ENCODE results near the gene KCNJ12. TPM values are rescaled to one million over a fixed set of nuclear protein-coding genes. Genes with fewer than 3 reads are reported as not detected.
"Not testable (repeated sequence)": the region's sequence is repeated elsewhere in the genome, so short reads cannot be mapped to it uniquely, and the experiment has no call there.

KCNJ12 gene
- total RNA-seq, 3 donors from 2014 or later = 0.05 TPM; not detected in 2

DNA sequence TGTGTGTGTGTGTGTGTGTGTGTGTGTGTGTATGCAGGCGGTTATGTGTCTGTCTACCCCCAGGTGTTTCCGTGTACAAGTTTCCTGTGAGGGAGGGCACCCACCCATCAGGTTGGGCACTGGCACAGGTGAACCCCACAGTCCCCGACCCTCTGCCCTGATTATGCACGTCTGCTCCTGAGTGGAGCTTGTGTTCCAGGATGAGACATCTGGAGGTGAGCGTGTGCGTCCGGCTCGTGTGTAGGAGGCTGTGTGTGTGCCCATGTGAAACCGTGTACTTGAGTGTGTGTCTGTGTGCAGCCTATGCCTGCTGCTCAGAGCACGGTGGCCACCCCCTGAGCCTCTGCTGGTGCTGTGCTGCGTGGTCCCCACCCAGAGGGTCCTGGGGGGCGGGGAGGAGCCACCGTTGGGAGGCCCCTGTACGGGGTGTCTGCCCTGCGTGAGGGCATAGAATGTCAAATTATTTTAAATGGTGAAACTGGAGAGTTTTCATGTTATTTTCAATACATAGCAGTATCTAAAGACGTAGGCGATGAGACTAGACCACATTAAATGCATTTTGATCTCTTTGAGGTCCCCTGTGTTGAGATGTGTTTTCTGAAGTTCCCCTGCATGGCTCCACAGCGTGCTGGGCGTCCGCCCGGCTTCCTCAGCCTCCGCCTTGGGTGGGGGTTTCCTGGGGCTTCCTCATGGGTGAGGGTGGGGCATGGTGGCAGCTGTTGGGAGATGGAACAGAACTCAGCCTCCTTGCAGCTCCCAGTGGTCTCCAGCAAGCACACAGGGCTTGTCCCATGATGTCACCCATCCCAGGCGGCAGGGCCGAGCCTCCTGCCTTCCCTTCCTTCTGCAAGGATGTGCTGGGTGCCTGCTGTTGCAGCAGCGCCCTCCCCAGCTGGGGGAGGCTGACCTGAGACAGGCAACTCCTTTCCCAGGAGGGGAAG is 43.4 kb downstream of the KCNJ12 start:
- ATAC-seq = peak; percentile 71
- peaks cover 14% of the 10 kb centered on the region for H3K4me1 Mint-ChIP-seq (ENCODE audit: low read depth)
- DNase-seq = peak; percentile 35
- H3K36me3 Mint-ChIP-seq (ENCODE audit: insufficient read depth) = no peaks in the 10 kb centered on the region
- H3K9me3 Mint-ChIP-seq = no peaks in the 10 kb centered on the region
- peak overlapping the region; percentile 69 for H3K4me3 Mint-ChIP-seq
- no peaks in the 10 kb centered on the region for H3K27me3 Mint-ChIP-seq (ENCODE audit: low read depth)

DNA sequence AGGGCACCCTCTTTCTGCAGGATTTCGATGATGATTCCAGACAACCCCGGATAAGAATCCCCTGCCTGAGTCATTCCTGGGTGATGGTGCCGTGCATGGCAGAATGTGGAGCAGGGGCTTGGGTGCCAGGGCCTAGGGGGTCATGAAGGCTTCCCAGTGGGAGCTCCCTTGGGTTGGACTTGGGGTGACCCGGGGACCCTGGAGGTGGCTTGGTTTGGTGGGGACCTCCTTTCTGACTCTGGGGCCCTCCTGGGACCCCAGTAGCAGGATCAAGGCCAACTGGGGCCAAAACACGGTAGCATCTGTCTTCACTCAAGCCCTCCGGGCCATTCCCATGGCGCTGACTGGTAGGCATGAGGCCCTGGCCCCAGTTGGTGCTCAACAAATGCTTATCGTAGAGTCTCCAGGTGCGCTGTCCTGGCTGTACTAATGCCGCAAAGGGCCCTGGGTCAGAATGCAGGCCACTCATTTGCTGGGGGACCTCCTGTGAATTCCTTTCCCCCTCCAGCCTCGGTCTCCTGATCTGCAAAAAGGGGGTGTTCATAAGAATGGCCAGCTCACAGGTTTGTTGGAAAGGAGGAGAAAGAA is 44.4 kb downstream of the KCNJ12 start:
- H3K9me3 Mint-ChIP-seq; H3K36me3 Mint-ChIP-seq (ENCODE audit: insufficient read depth); H3K27me3 Mint-ChIP-seq (ENCODE audit: low read depth); ATAC-seq; H3K4me3 Mint-ChIP-seq; DNase-seq: not testable (repeated sequence)
- peaks cover 14% of the 10 kb centered on the region for H3K4me1 Mint-ChIP-seq (ENCODE audit: low read depth)

DNA sequence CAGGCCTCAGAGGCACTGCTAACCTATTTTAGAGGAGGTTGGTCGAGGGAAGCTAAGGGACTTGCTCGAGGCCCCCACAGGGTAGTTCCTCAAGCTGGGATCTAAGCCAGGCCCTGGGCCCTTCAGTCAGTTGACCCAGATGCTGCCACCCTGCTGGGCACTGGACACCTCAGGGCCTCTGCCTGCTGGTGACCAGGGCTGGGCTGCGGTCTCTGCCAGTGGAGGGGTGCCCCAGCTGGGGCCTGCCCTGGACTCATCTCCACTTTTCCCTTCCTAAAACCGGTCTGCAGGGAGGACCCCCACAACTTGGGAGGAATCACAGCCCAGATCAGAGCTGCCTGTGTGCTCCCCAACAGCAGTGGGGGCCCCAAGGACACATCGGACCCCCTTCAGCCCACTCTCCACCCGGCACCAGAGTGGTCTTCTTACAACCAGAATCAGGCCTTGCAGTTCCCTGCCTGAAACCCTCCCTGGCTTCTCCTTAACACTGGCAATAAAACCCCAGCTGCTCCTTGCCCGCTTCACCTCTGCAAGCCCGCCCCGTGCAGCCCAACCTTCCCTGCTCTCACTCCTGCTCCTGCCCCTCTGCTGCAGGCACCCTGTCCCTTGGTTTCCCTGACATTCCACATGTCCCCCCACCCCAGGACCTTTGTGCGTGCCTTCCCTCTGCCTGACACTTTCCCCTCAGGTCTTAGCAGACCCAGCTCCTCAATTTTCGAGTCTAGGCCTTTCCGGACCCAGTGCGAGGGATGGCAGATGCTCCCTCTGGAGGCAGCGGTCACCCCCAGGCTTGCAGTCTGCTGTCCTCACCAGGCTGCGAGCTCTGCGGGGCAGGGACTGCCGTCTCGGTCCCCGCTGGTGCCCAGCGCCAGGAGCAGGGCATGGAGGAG is 45.5 kb downstream of the KCNJ12 start:
- DNase-seq; ATAC-seq; H3K36me3 Mint-ChIP-seq (ENCODE audit: insufficient read depth); H3K4me3 Mint-ChIP-seq; H3K9me3 Mint-ChIP-seq; H3K27me3 Mint-ChIP-seq (ENCODE audit: low read depth): not testable (repeated sequence)
- H3K4me1 Mint-ChIP-seq (ENCODE audit: low read depth) = peaks cover 18% of the 10 kb centered on the region

DNA sequence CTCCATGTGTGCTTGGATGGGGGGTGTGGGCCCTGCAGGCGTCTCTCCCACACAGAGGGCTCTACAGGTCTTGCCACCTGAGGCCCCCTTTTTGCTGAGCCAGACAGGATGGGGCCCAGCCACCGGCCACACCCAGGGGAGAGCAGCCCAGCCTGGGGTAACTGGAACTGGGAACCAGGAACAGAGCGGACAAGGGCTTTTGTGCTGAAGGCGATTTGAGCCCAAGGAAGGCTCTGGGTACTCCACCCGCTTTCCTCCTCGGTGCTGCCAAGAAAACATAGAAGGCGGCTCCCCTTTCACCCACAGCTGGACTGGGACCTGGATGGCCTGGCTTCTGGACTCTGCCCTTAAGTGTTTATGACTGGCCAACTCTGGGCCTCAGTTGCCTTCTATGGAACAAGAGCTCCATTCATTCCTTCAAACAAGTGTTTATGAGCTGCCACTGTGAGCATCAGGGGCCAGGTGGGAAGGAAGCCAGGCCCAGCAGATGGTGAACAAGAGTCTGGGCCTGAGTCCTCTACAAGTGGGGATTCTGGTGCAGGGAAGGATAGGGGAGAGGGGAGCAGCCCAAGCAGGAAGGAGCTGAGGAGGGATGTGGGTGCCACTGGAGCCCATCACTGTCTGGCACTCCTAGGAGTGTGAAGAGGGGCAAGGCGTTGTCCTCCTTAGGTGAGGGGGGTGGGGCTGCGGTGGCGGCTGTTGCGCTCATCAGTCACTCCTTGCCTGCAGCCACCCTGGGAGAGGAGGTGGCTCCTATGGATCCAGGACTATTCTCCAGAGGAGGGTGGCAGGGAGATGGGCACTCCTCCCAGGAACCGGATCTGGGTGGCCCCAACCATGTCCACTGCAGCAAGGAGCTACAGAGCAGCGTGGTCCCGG is 46.4 kb downstream of the KCNJ12 start:
- not testable (repeated sequence) for H3K9me3 Mint-ChIP-seq; ATAC-seq; DNase-seq; H3K36me3 Mint-ChIP-seq (ENCODE audit: insufficient read depth); H3K4me3 Mint-ChIP-seq; H3K27me3 Mint-ChIP-seq (ENCODE audit: low read depth)
- peaks cover 18% of the 10 kb centered on the region for H3K4me1 Mint-ChIP-seq (ENCODE audit: low read depth)

DNA sequence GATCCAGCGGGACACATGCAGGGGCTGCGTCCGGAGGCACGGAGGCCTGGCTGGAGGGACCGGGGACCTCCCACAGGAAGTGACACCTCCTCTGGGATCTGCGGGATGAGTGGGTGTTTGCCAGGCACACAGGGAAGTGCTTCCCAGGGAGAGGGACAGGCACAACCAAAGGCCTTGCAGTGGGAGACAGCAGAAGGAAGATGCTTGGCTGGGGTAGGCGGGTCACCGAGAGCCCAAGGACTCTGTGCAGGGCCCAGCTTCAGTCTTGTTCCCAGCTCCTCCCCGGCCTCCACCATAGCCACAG is 47.0 kb downstream of the KCNJ12 start:
- H3K4me1 Mint-ChIP-seq (ENCODE audit: low read depth) = peaks cover 18% of the 10 kb centered on the region
- H3K4me3 Mint-ChIP-seq; ATAC-seq; H3K9me3 Mint-ChIP-seq; DNase-seq; H3K27me3 Mint-ChIP-seq (ENCODE audit: low read depth); H3K36me3 Mint-ChIP-seq (ENCODE audit: insufficient read depth): not testable (repeated sequence)

DNA sequence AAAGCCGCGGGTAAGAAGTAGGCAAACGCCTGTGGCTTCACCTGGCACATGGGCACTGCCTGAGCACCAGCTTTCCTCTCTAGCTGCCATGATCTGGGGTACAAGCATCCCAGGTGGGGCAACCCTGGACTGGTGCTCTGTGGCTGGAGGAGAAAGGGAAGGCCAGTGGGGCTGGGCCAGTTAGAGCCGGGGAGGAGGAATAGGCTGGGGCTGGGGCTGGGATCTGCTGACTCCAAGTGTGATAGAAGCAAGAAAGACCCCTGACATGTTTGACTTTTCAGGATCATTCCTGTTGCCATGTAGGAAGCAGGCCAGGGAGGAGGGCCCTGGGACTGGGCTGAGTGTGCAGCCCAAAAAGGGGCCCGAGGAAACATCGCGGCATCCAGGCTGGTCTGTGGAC is 48.5 kb downstream of the KCNJ12 start:
- DNase-seq; H3K36me3 Mint-ChIP-seq (ENCODE audit: insufficient read depth); H3K27me3 Mint-ChIP-seq (ENCODE audit: low read depth); H3K9me3 Mint-ChIP-seq; ATAC-seq; H3K4me3 Mint-ChIP-seq: not testable (repeated sequence)
- peaks cover 11% of the 10 kb centered on the region for H3K4me1 Mint-ChIP-seq (ENCODE audit: low read depth)

DNA sequence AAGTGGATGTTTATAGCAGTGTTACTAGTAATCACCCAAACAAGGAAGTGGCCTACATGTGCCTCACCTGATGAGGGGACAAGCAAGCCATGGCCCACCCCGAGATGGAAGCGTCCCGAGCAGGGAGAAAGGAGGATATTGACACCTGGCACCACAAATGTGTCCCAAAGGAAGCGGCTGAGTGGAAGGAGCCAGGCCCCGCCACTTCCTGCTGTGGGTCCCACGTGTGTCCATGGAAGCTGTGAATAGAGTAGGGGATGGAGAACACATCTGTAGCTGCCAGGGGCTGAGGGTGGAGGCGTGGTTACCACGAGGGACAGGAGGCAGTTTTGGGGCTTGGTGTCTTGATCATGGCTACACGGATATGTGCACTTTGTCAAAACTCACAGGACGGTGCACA is 49.2 kb downstream of the KCNJ12 start:
- ATAC-seq = no peak
- no peak overlapping the region for H3K4me3 Mint-ChIP-seq
- H3K36me3 Mint-ChIP-seq (ENCODE audit: insufficient read depth) = no peaks in the 10 kb centered on the region
- peaks cover 7% of the 10 kb centered on the region for H3K27me3 Mint-ChIP-seq (ENCODE audit: low read depth)
- no peaks in the 10 kb centered on the region for H3K9me3 Mint-ChIP-seq
- DNase-seq = no peak
- peaks cover 4% of the 10 kb centered on the region for H3K4me1 Mint-ChIP-seq (ENCODE audit: low read depth)

DNA sequence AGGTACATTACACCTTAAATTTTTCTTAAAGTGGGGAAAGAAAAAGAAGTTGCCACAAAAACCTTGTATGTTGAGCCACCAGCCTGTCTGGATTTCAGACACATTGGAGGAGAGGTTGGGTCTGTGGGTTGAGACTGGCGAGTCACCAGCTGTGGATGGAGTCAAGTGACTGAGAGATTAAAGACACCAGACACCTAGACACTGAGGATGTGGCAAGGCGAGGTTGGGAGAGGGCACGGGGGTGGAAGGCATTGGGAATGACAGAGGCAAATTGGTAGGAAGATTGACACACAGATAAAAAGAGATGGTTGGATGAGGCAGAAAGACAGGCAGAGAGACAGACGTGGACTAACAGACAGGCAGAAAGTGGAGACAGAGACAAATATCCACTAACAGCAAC is 49.6 kb downstream of the KCNJ12 start:
- H3K27me3 Mint-ChIP-seq (ENCODE audit: low read depth) = peaks cover 7% of the 10 kb centered on the region
- no peak overlapping the region for H3K4me3 Mint-ChIP-seq
- no peak for ATAC-seq
- H3K36me3 Mint-ChIP-seq (ENCODE audit: insufficient read depth) = no peaks in the 10 kb centered on the region
- no peaks in the 10 kb centered on the region for H3K9me3 Mint-ChIP-seq
- DNase-seq = no peak
- peaks cover 4% of the 10 kb centered on the region for H3K4me1 Mint-ChIP-seq (ENCODE audit: low read depth)

DNA sequence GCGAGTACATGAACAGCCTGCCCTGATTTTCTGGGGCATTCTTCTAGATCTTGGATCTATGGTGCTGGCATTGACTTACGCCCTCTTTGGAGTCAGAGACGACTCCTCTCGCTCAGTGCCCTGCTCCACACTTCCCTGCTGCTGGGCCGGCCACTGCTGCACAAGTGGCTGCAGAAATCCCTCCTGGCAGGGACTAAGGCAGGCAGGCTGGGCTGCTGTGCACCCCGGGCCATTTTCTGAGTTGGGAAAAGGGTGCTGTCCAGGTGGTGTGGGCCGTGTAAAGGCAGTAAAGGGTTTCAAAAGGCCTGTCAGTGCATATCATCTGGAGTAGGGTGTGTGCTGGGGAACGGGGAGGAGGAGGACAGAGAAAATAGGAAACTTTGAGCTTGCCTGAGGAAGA is 50.1 kb downstream of the KCNJ12 start:
- not testable (repeated sequence) for H3K27me3 Mint-ChIP-seq (ENCODE audit: low read depth); H3K4me1 Mint-ChIP-seq (ENCODE audit: low read depth); H3K9me3 Mint-ChIP-seq; H3K36me3 Mint-ChIP-seq (ENCODE audit: insufficient read depth); ATAC-seq; DNase-seq; H3K4me3 Mint-ChIP-seq

DNA sequence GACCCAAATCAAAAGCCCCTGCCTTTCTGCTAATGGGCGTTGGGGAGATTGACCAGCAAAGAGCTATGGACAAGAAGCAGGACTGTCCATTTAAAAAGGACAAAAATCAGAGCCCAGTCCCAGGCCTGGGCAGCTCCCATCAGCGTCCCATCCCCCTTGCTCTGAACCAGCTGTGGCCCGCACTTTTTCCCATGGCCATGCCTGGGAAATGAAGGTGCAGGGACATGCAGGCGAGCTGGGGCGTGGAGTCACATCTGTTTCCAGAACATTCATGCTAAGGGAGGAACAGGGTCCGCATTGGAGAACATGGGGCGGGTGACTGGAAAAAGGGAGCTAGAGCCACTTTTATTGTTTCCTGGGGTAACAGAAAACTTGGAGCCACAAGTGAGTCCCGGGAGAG is 50.7 kb downstream of the KCNJ12 start:
- H3K36me3 Mint-ChIP-seq (ENCODE audit: insufficient read depth); ATAC-seq; DNase-seq; H3K4me3 Mint-ChIP-seq; H3K4me1 Mint-ChIP-seq (ENCODE audit: low read depth); H3K9me3 Mint-ChIP-seq; H3K27me3 Mint-ChIP-seq (ENCODE audit: low read depth): not testable (repeated sequence)

DNA sequence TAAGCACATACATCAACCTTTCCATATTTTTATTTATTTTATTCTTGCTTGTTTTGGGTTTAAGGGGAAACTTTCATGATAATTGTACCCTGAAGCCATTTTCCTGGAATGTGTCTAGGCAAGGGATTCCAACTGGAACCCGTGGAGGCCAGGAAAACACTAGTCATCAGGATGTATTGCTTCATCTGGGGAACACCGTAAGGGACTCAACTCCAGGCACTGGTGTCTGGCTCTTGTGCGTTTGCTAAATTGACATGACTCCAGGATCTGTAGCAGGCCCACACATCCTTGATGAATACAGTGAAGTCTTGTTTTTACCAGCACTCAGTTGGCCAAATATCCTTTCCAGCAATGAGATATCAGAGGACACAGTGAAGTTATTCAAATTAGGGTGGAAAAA is 51.6 kb downstream of the KCNJ12 start:
- ATAC-seq; H3K9me3 Mint-ChIP-seq; H3K36me3 Mint-ChIP-seq (ENCODE audit: insufficient read depth); H3K4me3 Mint-ChIP-seq; H3K4me1 Mint-ChIP-seq (ENCODE audit: low read depth); DNase-seq; H3K27me3 Mint-ChIP-seq (ENCODE audit: low read depth): not testable (repeated sequence)

DNA sequence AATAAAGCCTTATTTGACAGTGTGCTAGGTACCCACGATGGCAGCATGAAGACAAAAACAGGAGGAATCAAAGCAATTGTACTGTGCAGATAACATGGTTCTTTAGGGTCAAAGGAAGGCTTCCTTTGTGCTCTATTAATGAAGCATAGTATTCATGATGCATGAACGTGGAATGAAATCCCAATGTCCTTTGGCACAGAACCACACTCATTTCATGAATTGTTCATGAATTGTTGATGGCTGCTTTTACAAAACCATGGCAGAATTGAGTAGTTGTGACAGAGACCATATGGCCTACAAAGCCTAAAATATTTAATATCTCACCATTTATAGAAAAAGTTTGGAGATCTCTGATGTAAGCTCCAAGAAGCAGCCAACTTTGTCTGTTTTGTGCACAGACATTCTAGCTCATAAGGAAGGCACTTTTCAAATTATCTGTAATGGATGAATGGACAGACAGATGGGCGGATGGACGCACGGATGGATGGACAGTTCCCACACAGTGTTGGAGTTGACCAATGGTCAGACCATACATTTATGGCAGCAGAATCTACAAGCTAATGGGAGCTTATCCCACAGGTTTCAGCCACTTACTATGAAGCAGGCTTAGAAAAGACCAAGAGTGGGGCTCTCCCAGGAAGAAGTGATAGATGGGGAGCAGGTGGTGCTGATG is 52.7 kb downstream of the KCNJ12 start:
- not testable (repeated sequence) for H3K27me3 Mint-ChIP-seq (ENCODE audit: low read depth); H3K36me3 Mint-ChIP-seq (ENCODE audit: insufficient read depth); H3K4me1 Mint-ChIP-seq (ENCODE audit: low read depth); H3K9me3 Mint-ChIP-seq; ATAC-seq; H3K4me3 Mint-ChIP-seq; DNase-seq

DNA sequence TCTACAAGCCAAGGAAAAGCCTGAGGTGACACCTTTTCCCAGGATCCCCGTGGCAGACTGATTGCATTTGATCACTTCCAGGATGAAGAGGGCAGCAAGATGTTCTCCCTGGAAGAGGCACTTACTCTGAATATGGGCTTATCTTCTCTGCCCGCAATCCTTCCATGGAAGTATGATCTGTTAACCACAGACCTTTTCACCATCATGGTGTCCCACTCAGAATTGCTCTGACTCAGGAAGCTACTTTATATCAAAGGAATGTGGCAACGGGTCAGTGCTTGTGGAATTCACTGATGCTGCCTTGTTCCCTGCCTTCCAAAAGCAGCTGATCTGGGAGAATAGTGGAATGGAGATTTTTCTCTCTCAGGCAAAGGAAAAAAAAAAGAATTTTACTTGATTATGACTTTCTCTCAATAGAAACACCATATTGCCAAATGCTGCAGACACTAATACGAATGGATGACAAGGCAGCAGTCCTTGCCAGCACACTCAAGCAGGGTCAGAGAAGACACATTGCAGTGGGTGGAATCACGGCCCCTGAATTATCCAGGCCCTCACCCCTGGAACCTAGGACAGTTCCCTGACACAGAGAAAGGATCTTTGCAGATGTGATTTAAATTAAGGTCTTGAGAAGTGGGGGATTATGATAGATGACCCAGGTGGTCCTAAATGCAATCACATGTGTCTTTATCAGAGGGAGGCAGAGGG is 53.9 kb downstream of the KCNJ12 start:
- not testable (repeated sequence) for H3K36me3 Mint-ChIP-seq (ENCODE audit: insufficient read depth); DNase-seq; H3K9me3 Mint-ChIP-seq; H3K4me1 Mint-ChIP-seq (ENCODE audit: low read depth); H3K4me3 Mint-ChIP-seq; ATAC-seq; H3K27me3 Mint-ChIP-seq (ENCODE audit: low read depth)
